Measurements from ENCODE around the gene ARFRP1. TPM values are rescaled to one million over a fixed set of nuclear protein-coding genes. Genes with fewer than 3 reads are reported as not detected.
"Not testable (repeated sequence)": the region's sequence is repeated elsewhere in the genome, so short reads cannot be mapped to it uniquely, and the experiment has no call there.

Gene ARFRP1
- total RNA-seq, 1 donor from 2014 or later: 51.0 TPM

- no peak for DNase-seq (ENCODE audit: low spot score, unreplicated experiment)
Measured at GRCh38 chr20:63733117-63733516, 25.3 kb upstream of the ARFRP1 start.

GRCh38 chr20:63732118-63733095 lies 24.6 kb upstream of the ARFRP1 start:
- no peaks in the 10 kb centered on the region for H3K4me1 Mint-ChIP-seq (ENCODE audit: low read depth)
- H3K27ac Mint-ChIP-seq: no peak overlapping the region
- no peak overlapping the region for H3K4me3 Mint-ChIP-seq (ENCODE audit: low read depth)
- H3K27me3 Mint-ChIP-seq: peaks cover 6% of the 10 kb centered on the region
- no peak for DNase-seq (ENCODE audit: low spot score, unreplicated experiment)
- TF ChIP-seq, protein P1, sequence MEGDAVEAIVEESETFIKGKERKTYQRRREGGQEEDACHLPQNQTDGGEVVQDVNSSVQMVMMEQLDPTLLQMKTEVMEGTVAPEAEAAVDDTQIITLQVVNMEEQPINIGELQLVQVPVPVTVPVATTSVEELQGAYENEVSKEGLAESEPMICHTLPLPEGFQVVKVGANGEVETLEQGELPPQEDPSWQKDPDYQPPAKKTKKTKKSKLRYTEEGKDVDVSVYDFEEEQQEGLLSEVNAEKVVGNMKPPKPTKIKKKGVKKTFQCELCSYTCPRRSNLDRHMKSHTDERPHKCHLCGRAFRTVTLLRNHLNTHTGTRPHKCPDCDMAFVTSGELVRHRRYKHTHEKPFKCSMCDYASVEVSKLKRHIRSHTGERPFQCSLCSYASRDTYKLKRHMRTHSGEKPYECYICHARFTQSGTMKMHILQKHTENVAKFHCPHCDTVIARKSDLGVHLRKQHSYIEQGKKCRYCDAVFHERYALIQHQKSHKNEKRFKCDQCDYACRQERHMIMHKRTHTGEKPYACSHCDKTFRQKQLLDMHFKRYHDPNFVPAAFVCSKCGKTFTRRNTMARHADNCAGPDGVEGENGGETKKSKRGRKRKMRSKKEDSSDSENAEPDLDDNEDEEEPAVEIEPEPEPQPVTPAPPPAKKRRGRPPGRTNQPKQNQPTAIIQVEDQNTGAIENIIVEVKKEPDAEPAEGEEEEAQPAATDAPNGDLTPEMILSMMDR (IDR thresholded peaks at IDR 0.05; ENCODE audit: unreplicated experiment): no peak
- H3K36me3 Mint-ChIP-seq (ENCODE audit: insufficient read depth): peaks cover 20% of the 10 kb centered on the region
- no peaks in the 10 kb centered on the region for H3K9me3 Mint-ChIP-seq (ENCODE audit: low read depth)

More at GRCh38 chr20:63733117-63733516, 25.3 kb upstream of the ARFRP1 start:
- peaks cover 6% of the 10 kb centered on the region for H3K27me3 Mint-ChIP-seq
- TF ChIP-seq, protein P1 (IDR thresholded peaks at IDR 0.05; ENCODE audit: unreplicated experiment): no peak
- H3K4me1 Mint-ChIP-seq (ENCODE audit: low read depth): no peaks in the 10 kb centered on the region
- H3K27ac Mint-ChIP-seq: no peak overlapping the region
- no peak overlapping the region for H3K4me3 Mint-ChIP-seq (ENCODE audit: low read depth)
- H3K36me3 Mint-ChIP-seq (ENCODE audit: insufficient read depth): peaks cover 20% of the 10 kb centered on the region
- H3K9me3 Mint-ChIP-seq (ENCODE audit: low read depth): no peaks in the 10 kb centered on the region

DNA sequence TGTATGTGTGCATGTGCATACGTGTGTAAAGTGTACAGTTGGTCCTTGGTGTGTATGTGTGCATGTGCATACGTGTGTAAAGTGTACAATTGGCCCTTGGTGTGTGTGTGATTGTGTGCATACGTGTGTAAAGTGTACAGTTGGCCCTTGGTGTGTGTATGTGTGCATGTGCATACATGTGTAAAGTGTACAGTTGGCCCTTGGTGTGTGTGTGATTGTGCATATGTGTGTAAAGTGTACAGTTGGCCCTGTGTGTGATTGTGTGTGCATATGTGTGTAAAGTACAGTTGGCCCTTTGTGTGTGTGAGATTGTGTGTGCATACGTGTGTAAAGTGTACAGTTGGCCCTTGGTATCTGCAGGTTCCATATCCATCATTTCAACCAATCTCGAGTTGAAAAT lies 23.6 kb upstream of the ARFRP1 start:
- Mint-ChIP-seq H3K9me3 (ENCODE audit: low read depth) (no peaks in the 10 kb centered on the region), H3K27me3 (peaks cover 6% of the 10 kb centered on the region), H3K36me3 (ENCODE audit: insufficient read depth) (peaks cover 23% of the 10 kb centered on the region), H3K4me3 (ENCODE audit: low read depth) (no peak overlapping the region), H3K27ac (no peak overlapping the region), H3K4me1 (ENCODE audit: low read depth) (no peaks in the 10 kb centered on the region)
- no peak for DNase-seq (ENCODE audit: low spot score, unreplicated experiment)
- TF ChIP-seq, protein P1 (IDR thresholded peaks at IDR 0.05; ENCODE audit: unreplicated experiment): no peak

GRCh38 chr20:63730189-63730733 lies 22.5 kb upstream of the ARFRP1 start:
- DNase-seq (ENCODE audit: low spot score, unreplicated experiment); H3K4me3 Mint-ChIP-seq (ENCODE audit: low read depth); H3K9me3 Mint-ChIP-seq (ENCODE audit: low read depth); H3K4me1 Mint-ChIP-seq (ENCODE audit: low read depth); H3K27ac Mint-ChIP-seq; H3K27me3 Mint-ChIP-seq: not testable (repeated sequence)
- peaks cover 23% of the 10 kb centered on the region for H3K36me3 Mint-ChIP-seq (ENCODE audit: insufficient read depth)

DNA sequence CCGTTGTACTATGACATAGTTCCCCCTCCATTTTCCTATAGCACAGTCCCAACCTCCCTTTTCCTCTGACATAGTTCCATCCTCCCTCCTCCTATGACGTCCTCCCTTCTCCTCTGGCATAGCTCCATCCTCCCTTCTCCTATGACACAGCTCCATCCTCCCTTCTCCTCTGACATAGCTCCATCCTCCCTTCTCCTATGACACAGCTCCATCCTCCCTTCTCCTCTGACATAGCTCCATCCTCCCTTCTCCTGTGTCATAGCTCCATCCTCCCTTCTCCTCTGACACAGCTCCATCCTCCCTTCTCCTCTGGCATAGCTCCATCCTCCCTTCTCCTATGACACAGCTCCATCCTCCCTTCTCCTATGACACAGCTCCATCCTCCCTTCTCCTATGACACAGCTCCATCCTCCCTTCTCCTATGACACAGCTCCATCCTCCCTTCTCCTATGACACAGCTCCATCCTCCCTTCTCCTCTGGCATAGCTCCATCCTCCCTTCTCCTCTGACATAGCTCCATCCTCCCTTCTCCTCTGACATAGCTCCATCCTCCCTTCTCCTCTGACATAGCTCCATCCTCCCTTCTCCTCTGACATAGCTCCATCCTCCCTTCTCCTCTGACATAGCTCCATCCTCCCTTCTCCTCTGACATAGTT lies 15.3 kb upstream of the ARFRP1 start:
- H3K36me3 Mint-ChIP-seq (ENCODE audit: insufficient read depth): peaks cover 31% of the 10 kb centered on the region
- not testable (repeated sequence) for H3K27ac Mint-ChIP-seq; H3K4me3 Mint-ChIP-seq (ENCODE audit: low read depth); H3K4me1 Mint-ChIP-seq (ENCODE audit: low read depth); DNase-seq (ENCODE audit: low spot score, unreplicated experiment); H3K27me3 Mint-ChIP-seq; H3K9me3 Mint-ChIP-seq (ENCODE audit: low read depth)

- Mint-ChIP-seq H3K27me3 (no peaks in the 10 kb centered on the region), H3K27ac (no peak overlapping the region), H3K4me1 (ENCODE audit: low read depth) (no peaks in the 10 kb centered on the region), H3K9me3 (ENCODE audit: low read depth) (peaks cover 3% of the 10 kb centered on the region), H3K4me3 (ENCODE audit: low read depth) (no peak overlapping the region), H3K36me3 (ENCODE audit: insufficient read depth) (peaks cover 34% of the 10 kb centered on the region)
- TF ChIP-seq, protein P1 (IDR thresholded peaks at IDR 0.05; ENCODE audit: unreplicated experiment): no peak
- no peak for DNase-seq (ENCODE audit: low spot score, unreplicated experiment)
Measured at GRCh38 chr20:63718996-63719395, 11.2 kb upstream of the ARFRP1 start.

Data from progenitor cell of endocrine pancreas (in vitro differentiated cells).